Kidney epithelial cell (primary cell): ENCODE results near the gene AURKAIP1. TPM values are rescaled to one million over a fixed set of nuclear protein-coding genes. Genes with fewer than 3 reads are reported as not detected.
A peak's percentile ranks its signal among the peaks of the same experiment; 100 is the strongest.

ENCODE experiments used
- DNase-seq: peaks from one replicate; pipeline ENCODE4 v3.0.0-alpha.2; 2010; ENCODE audit warnings: low read depth
- H3K27me3 ChIP-seq: 2 replicates; pipeline ENCODE4 v1.6.0; 2011; ENCODE audit warnings: low read length; ENCODE audit not compliant: control insufficient read depth, insufficient read depth
- H3K36me3 ChIP-seq: 2 replicates; pipeline ENCODE4 v1.5.1; 2011; ENCODE audit warnings: low read length; ENCODE audit not compliant: control insufficient read depth, insufficient read depth
- H3K4me3 ChIP-seq: 2 replicates; pipeline ENCODE4 v1.5.1; 2011; ENCODE audit warnings: low read depth, mild to moderate bottlenecking, control low read depth, low read length
- total RNA-seq: library from RNA; depleted of rRNA; stranded (reverse); fragments of >200 nt; gene quantifications from 2 replicates; pipeline ENCODE4 v1.2.3, GENCODE V29; 2015
- TF ChIP-seq, protein P1 (sequence below): IDR thresholded peaks from 2 replicates; pipeline ENCODE4 v1.5.1; 2011; ENCODE audit warnings: mild to moderate bottlenecking, moderate library complexity, low read length, control low read depth, inconsistent platforms; ENCODE audit not compliant: insufficient read depth, poor library complexity, severe bottlenecking

The AURKAIP1 gene
- total RNA-seq, 1 donor from 2014 or later, result 201 TPM

DNA sequence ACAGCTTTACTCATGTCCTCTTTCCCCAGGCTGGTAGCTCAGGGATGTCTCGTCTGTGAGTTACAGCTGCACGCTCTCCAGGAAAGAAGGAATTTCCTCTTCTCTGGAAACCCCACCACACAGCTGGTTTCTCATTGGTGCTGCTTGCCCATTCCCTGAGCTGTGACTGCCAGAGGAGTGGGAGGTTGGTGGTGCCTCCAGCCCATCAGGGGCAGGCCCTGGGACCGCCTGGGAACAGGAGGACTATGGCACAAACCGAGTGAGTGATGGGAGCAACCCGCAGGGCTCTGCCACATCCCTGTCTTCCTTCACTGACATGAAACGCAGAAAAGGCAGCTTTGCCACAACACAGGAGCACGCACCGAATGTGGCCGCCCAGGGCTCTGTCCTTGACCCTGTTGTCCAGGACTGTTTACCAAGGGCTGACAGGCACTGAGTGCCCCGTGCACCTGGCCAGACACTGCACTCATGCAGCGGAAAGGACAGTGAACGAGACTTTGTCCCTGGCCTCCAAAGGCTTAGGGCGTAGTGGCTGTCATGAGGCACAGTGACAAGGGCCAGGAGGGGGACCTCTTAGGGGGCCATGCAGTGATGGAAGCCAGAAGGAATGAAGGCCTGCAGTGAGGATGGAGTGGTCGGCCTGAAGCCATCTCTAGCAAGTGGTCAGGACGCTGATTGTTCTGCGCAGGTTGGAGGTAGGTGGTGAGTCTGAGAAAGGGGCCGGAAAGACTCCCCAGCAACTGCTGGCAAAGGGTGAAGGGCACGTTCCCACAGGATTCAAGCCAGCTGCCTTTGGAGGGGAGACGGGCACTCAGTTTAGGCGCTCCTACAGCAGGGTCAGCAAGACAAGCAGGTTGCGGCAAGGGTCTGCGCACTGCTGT, 25.8 kb upstream of the AURKAIP1 start:
- DNase-seq, result no peak
- TF ChIP-seq, protein P1, sequence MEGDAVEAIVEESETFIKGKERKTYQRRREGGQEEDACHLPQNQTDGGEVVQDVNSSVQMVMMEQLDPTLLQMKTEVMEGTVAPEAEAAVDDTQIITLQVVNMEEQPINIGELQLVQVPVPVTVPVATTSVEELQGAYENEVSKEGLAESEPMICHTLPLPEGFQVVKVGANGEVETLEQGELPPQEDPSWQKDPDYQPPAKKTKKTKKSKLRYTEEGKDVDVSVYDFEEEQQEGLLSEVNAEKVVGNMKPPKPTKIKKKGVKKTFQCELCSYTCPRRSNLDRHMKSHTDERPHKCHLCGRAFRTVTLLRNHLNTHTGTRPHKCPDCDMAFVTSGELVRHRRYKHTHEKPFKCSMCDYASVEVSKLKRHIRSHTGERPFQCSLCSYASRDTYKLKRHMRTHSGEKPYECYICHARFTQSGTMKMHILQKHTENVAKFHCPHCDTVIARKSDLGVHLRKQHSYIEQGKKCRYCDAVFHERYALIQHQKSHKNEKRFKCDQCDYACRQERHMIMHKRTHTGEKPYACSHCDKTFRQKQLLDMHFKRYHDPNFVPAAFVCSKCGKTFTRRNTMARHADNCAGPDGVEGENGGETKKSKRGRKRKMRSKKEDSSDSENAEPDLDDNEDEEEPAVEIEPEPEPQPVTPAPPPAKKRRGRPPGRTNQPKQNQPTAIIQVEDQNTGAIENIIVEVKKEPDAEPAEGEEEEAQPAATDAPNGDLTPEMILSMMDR, result no peak
- Histone ChIP-seq H3K36me3 (peaks cover 9% of the 10 kb centered on the region), H3K27me3 (no peaks in the 10 kb centered on the region), H3K4me3 (peak overlapping the region; percentile 96)

DNA sequence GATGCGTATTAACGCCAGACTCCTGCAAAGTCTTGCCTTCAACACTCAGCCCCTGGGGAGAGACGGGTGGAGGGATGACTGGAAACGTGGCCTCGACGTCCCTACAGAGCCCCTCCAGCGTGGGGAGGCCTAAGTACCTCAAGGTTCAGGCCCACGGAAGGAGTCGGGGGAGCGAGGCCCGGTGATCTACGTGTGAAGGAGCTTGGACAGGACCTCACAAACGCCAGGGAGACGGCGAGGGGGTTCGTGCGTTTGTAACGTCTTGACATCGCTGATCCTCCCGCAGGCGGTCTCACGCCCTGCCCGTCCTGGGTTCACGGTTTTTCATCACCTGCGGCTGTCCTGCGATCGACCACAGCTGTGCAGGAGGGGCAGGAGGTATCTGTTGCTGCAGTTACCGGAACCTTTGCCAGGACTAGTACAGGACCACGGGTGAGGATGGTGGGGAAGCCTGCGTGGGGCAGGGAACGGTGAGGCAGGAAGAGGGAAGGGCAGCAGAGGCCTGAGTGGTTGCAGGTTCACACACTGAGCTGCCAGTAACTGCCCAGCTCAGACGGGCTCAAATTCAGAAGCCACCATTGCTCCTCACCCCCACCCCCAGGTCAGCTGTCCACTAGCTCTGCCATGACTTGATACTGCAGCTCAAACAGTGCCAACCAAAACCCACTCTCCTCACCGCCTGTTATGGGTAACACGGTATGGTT, 25.0 kb upstream of the AURKAIP1 start:
- no peaks in the 10 kb centered on the region for H3K27me3 ChIP-seq
- H3K4me3 ChIP-seq, result peak overlapping the region; percentile 96
- H3K36me3 ChIP-seq, result peaks cover 10% of the 10 kb centered on the region
- TF ChIP-seq, protein P1, result no peak
- no peak for DNase-seq

DNA sequence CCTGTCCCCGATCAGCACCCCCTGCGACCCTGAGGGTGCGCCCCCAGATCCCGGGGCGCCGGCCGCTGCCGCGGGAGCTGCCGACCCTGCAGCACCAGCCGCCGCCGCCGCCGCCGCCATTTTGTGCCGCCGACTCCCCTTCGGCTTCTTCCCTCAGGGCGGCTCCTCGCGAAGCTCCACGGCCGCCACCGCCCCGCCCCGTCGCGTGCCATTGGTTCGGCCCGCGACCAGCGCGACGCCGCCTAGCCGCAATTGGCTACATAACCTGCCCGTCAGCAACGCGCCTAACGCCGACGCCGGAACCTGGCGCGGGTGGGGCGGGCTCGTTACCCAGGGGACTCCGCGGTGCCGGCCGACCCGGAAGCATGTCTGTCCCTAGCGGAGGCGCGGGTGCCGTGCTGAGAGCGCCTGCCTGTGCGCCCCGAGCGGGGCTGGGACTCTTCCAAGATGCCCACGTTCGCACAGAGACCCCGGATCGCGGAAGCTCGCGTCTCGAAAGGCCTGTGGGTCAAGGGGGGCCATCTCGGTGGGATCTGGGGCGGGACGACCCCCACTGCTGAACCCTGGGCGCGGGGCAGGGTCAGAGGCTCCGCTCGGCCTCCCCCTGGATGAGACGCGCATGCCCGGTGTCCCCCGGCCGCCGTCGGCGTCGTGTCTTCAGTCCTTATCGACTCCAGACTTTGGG, 24.3 kb upstream of the AURKAIP1 start, which contains the start of gene CCNL2:
Gene CCNL2 (minus strand): TSS at position 149 of the 685 bp plus-strand sequence. CDS start 29 bp downstream, at position 120.
- H3K27me3 ChIP-seq, result no peaks in the 10 kb centered on the region
- peak; percentile 84 for DNase-seq
- TF ChIP-seq, protein P1, result peak; percentile 54
- peak within 1 kb of the TSS; percentile 96 for H3K4me3 ChIP-seq
- H3K36me3 ChIP-seq, result peaks cover 10% of the 10 kb centered on the region

DNA sequence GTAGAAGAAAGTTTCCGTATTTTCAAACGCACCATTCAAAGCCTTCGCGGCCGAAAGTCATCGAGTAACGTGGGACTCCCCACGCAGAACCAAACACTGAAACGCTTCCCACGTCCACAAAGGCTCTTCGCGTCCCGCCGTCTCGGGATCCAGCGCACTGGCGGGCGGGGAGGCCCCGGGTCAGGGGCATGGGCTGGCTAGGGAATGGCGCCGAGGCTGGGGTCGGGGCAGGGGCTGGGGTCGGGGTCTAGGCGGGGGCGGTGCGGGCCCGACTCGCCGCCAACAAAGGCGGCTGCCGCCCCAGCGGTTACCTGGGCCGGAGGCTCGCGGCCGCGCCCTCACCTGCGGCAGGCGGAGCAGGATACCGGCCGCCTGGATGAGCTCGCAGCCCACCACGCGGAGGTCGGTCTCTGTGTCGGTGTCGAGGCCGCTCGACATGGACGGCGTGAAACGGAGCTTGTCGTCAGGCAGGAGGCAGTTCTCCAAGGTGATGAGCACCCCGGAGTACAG, 23.7 kb upstream of the AURKAIP1 start:
- Histone ChIP-seq H3K27me3 (no peaks in the 10 kb centered on the region), H3K4me3 (peak overlapping the region; percentile 96), H3K36me3 (peaks cover 9% of the 10 kb centered on the region)
- TF ChIP-seq, protein P1, result no peak
- DNase-seq, result no peak

DNA sequence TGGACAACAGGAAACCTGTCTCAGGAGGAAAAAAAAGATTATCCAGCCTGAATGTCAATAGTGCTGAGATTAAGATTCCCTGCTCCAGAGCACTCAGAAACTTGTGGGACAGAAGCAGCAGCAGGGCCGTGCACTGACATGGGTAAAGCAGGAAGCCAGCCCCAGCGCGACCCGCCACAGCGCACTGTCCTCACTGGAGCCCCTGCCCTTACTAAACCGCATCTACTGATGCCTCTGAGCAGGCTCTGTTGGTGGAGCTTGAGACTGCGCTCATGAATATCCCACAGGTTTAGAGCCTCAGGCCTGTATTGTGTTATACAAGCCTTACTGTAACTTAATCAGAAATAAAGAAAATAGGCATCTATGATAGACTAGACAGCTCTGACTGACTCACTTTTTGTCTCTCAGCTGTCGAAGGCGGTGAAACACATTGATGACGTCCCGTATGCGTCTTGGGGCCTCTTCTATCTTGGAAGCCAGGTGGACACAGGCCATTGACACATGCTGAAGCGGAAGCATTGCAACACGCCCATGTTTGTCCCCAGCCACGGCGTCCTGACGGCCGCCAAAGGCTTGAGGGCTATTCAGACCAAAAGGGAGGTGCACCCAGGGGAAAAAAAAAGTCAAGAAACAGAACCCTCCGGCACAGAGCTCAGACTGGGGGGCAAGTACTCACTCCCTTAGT, 23.0 kb upstream of the AURKAIP1 start:
- DNase-seq, result no peak
- TF ChIP-seq, protein P1, result no peak
- Histone ChIP-seq H3K4me3 (peak overlapping the region; percentile 96), H3K27me3 (no peaks in the 10 kb centered on the region), H3K36me3 (peaks cover 10% of the 10 kb centered on the region)
